ENCODE results near the gene ISCA1. TPM values are rescaled to one million over a fixed set of nuclear protein-coding genes. Genes with fewer than 3 reads are reported as not detected.

The ISCA1 gene
- polyA plus RNA-seq, 1 donor (not counting 4 experiments of a cell fraction or from before 2014, with no cell fraction given), result 37.4 TPM

DNA sequence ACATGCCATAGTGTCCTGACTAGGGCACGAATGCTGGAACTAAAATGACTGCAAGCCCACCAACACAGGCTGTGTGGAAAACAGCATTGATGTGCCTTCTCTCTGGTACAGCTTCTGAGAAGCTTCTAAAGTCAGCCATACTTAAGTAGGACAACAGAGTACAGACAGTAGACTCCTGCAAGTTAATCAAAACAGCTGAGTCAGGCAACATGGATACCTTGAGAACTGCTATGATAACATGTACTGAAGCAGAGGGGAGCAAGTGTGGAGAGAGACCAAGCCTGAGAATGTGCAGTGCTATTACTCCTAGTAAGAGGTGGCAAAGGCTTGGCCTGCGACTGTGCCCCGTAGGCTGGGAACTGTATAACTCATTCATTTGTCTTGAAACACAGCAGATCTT, 2.5 kb downstream of the ISCA1 start:
- peaks cover 10% of the 10 kb centered on the region for H3K4me1 ChIP-seq (ENCODE audit: control insufficient read depth, extremely low read depth, insufficient read depth, low read length)
- H3K4me3 ChIP-seq (ENCODE audit: control insufficient read depth in 2 of 3, extremely low read depth in 1 of 3, insufficient read depth in 2 of 3, low read depth in 1 of 3, low read length in 3 of 3), result no peak overlapping the region
- H3K4me2 ChIP-seq (ENCODE audit: control insufficient read depth, extremely low read depth, insufficient read depth, low read depth, low read length), result no peak overlapping the region
- no peak overlapping the region for H2AFZ ChIP-seq (ENCODE audit: control insufficient read depth, low read length)
- peaks cover 2 to 6% of the 10 kb centered on the region in 2 experiments for H3K36me3 ChIP-seq (ENCODE audit: control insufficient read depth in 2 of 2, extremely low read depth in 1 of 2, insufficient read depth in 2 of 2, low read length in 2 of 2)
- DNase-seq (ENCODE audit: low read depth, low spot score) (no peak), FAIRE-seq (no peak)
- H3K27ac ChIP-seq (ENCODE audit: control insufficient read depth, insufficient read depth, low read length), result no peak overlapping the region
- H4K20me1 ChIP-seq (ENCODE audit: control insufficient read depth, extremely low read depth, insufficient read depth, low read length), result no peaks in the 10 kb centered on the region
- TF ChIP-seq CTCF (optimal IDR thresholded peaks at IDR 0.05 in 1 of 3, IDR thresholded peaks at IDR 0.05 in 1 of 3, conservative IDR thresholded peaks at IDR 0.05 in 1 of 3; ENCODE audit: extremely low read depth in 1 of 3, insufficient read depth in 2 of 3, low read length in 3 of 3), result no peak
- TF ChIP-seq EZH2 (IDR thresholded peaks at IDR 0.05; ENCODE audit: low read length), result no peak
- dilution Hi-C loops (cut with MboI; ENCODE audit: extremely low pct_ligation_motif_present, low sequenced_read_pairs), result no loop called here
- H3K79me2 ChIP-seq (ENCODE audit: control insufficient read depth, insufficient read depth, low read length), result peaks cover 42% of the 10 kb centered on the region
- H3K9me3 ChIP-seq (ENCODE audit: control insufficient read depth, low read depth, low read length), result no peaks in the 10 kb centered on the region
- H3K27me3 ChIP-seq (ENCODE audit: control insufficient read depth, extremely low read depth, insufficient read depth, low read length), result no peaks in the 10 kb centered on the region
- peaks cover 3% of the 10 kb centered on the region for H3K9me1 ChIP-seq (ENCODE audit: control insufficient read depth, extremely low read depth, insufficient read depth, low read length)
- no peak overlapping the region for H3K9ac ChIP-seq (ENCODE audit: control insufficient read depth, extremely low read depth, insufficient read depth, low read length)

DNA sequence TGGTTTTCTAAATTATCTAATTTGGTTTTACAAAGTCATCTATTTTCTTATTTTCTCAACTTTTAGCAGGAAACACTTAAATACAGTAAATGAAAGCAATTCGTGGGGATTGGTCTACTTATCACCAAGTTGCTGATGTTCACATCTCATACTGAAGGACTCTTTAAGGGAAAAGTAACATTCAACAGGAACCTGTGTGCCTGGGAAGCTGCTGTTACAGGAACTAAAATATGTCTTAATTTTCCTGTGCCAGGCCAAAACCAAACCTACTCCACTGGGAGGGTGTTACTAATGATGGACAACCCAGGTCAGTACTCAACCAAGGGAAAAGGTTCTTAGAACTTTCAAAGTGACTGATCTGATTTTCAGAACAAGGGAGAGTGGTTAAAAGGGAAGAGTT, 5.3 kb downstream of the ISCA1 start:
- Histone ChIP-seq H4K20me1 (ENCODE audit: control insufficient read depth, extremely low read depth, insufficient read depth, low read length) (no peaks in the 10 kb centered on the region), H3K9ac (ENCODE audit: control insufficient read depth, extremely low read depth, insufficient read depth, low read length) (no peak overlapping the region), H3K9me1 (ENCODE audit: control insufficient read depth, extremely low read depth, insufficient read depth, low read length) (peaks cover 3% of the 10 kb centered on the region), H2AFZ (ENCODE audit: control insufficient read depth, low read length) (no peak overlapping the region), H3K79me2 (ENCODE audit: control insufficient read depth, insufficient read depth, low read length) (peaks cover 42% of the 10 kb centered on the region), H3K27me3 (ENCODE audit: control insufficient read depth, extremely low read depth, insufficient read depth, low read length) (no peaks in the 10 kb centered on the region), H3K9me3 (ENCODE audit: control insufficient read depth, low read depth, low read length) (no peaks in the 10 kb centered on the region), H3K36me3 (ENCODE audit: control insufficient read depth in 2 of 2, extremely low read depth in 1 of 2, insufficient read depth in 2 of 2, low read length in 2 of 2) (peaks cover 5 to 8% of the 10 kb centered on the region in 2 experiments), H3K27ac (ENCODE audit: control insufficient read depth, insufficient read depth, low read length) (no peak overlapping the region), H3K4me2 (ENCODE audit: control insufficient read depth, extremely low read depth, insufficient read depth, low read depth, low read length) (no peak overlapping the region), H3K4me1 (ENCODE audit: control insufficient read depth, extremely low read depth, insufficient read depth, low read length) (peaks cover 4% of the 10 kb centered on the region), H3K4me3 (ENCODE audit: control insufficient read depth in 2 of 3, extremely low read depth in 1 of 3, insufficient read depth in 2 of 3, low read depth in 1 of 3, low read length in 3 of 3) (no peak overlapping the region)
- no peak for FAIRE-seq
- TF ChIP-seq EZH2 (IDR thresholded peaks at IDR 0.05; ENCODE audit: low read length), result no peak
- no peak for TF ChIP-seq CTCF (optimal IDR thresholded peaks at IDR 0.05 in 1 of 3, IDR thresholded peaks at IDR 0.05 in 1 of 3, conservative IDR thresholded peaks at IDR 0.05 in 1 of 3; ENCODE audit: extremely low read depth in 1 of 3, insufficient read depth in 2 of 3, low read length in 3 of 3)
- dilution Hi-C loops (cut with MboI; ENCODE audit: extremely low pct_ligation_motif_present, low sequenced_read_pairs), result no loop called here
- no peak for DNase-seq (ENCODE audit: low read depth, low spot score)
